NCI-H128 (cell line): ENCODE measurements around the gene KXD1.
A peak's percentile ranks its signal among the peaks of the same experiment; 100 is the strongest.
"Not testable (repeated sequence)": the region's sequence is repeated elsewhere in the genome, so short reads cannot be mapped to it uniquely, and the experiment has no call there.

ENCODE experiments used
- DNase-seq: peaks from one replicate; lab custom pipeline; 2025; ENCODE audit not compliant: unreplicated experiment; lab: John Stamatoyannopoulos, UW

KXD1 gene, protein sequence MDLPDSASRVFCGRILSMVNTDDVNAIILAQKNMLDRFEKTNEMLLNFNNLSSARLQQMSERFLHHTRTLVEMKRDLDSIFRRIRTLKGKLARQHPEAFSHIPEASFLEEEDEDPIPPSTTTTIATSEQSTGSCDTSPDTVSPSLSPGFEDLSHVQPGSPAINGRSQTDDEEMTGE

DNA sequence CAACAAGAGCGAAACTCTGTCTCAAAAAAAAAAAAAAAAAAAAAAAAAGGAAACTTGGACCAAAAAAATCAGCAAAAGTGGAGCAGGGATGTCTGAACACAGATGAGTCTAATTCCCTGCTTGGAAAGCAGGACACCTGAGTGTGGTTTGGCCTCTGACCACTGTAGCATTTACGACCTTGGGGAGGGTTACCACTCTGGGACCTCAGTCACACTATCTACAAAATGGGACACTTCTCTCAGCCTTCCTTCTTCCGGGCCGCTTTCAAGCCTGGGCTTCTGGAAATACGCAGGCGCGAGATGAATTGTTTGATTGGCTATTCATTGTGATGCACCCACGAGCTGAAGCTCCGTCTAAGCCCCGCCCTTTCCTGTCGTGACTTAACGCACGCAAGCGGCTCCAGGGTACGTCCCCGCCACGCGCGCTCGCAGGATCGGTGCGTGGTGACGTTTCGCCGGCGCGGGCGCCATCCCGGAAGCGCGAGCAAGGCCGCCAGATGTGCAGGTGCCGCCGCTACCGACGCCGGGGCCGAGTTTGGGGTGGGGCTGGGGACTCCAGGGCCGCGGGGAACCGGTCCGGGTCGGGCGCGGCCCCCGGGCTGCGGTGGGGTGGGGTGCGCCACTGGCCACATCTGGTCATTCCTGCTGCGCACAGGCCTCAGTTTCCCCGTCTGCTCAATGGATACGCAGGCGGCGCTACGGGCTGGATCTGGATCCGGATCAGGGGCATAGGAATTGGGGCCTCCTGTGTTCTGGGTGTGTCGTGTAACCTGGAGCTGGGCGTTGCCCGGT lies at the start of gene KXD1:
Gene KXD1, plus strand, starts transcription at position 460 of the 791 bp plus-strand sequence. CDS start 4,187 bp downstream, outside the sequence.
- DNase-seq: peak; percentile 96

DNA sequence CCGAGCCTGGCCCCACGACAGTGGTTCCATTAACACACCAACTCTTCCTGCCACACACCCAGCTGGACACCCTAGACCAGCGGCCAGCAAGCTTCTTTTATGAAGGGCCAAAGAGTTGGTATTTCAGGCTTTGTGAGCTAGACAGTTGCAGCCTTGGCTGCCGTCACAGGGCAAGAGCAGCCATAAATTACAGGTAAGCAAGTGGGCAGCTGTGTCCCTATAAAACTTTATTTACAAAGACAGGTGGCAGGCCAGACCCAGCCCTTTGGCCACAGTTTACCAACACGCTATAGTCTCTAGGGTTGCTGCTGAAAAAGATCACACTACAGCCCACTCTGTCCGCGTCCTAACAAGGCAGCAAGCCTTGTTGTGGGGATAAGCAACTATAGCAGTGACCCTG lies 49.1 kb upstream of the KXD1 start:
- DNase-seq: no peak

DNA sequence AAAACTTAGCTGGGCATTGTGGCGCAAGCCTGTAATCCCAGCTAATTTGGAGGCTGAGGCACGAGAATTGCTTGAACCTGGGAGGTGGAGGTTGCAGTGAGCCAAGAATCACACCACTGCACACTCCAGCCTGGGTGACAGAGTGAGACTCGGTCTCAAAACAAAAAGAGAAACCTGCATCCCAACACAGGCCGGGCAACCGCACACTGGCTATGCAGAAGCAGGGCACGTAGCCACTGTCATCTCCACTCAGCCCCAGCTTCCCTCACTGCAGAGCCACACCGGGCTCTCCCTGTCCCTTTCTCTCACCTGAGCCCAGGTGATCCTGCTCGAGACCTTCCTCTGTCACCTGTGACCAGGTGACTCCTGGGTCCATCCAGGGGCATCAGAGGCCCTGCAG lies 47.5 kb upstream of the KXD1 start:
- no peak for DNase-seq

DNA sequence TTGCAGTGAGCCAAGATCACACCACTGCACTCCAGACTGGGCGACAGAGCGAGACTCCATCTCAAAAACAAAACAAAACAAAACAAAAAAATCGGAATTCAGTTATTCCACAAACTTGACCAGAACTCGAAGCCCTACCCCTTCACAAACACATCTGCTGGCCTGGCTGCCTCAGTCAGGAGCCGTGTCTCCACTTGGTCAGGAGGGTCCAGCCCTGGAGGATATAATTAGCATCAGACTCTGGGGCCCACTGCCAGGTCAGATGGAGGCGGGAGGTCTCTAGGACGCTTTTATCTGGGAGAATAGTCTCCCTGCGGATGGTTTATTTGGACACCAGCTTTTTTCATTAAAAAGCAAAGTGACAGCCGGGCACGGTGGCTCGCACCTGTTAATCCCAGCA lies 43.8 kb upstream of the KXD1 start:
- DNase-seq: no peak

DNA sequence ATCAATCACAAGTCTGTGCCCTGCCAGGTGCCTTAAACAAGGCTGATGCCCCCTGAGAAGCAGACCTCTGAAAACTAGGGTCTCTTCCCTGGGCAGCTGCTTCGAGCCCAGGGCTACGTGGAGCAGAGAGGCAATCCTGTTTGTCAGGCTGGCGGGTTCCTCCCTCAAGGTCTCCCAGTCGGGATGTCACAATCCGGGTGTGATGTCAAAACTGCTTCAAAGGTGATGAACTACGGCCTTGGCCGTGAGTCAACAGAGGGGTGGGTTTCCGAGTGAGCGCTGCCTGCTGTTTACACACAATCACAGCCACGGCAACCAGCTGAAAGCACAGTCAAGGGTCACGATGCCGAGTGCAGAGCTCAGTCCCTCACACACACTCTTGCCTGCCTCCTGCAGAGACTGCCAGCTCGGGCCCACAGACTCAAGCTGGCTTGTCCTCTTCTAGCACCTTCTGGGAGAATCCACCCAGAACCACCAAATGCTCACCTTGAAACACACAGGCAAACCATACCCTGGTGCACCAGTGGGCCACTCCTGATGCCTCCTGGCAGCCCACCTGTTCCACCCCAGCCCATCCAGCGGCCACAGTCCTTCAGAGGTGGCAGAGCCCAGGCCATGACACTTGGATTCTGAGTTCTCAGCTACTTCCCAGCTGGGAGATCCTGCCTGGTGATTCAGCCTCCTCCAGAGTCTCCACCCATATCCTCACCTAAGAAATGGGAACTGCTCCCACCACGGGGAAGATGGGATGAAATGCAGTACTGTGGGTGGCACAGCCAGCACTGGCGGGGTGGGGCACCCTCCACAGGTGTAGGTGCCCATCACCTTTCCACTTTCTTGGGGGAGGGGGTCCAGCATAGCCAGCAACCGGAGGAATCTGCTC lies 42.6 kb upstream of the KXD1 start:
- peak; percentile 13 for DNase-seq

DNA sequence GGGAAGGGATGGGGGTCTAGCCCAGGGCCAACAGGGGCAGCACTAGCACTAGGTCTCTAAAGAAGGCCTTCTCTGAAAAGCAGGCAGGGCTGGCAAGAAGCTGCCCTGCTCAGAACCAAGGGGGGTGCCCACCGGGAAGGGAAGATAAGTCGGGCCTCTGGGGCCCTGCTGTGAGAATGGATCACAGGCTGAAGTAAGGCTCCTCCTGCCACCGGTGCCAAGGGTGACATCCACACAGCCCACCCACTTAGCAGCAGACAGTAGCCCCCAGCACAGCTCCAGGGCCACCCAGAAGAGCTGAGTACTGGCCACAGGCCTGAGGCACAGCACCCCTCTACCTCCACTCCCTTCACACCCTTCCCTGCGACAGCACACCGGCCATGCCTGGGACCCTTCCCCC lies 41.7 kb upstream of the KXD1 start:
- DNase-seq: no peak

DNA sequence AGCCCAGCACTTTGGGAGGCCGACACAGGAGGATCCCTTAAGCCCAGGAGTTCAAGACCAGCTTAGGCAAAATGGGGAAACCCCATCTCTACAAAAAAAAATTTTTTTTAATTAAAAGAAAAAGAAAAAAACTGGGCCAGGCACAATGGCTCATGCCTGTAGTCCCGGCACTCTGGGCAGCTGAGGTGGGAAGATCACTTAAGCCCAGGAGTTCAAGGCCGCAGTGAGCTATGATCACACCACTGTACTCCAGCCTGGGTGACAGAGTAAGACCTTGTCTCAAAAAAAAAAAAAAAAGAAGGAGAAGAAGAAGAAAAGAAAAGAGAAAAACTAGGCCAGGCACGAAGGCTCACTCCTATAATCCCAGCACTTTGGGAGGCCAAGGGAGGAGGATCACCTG lies 40.1 kb upstream of the KXD1 start:
- no peak for DNase-seq

DNA sequence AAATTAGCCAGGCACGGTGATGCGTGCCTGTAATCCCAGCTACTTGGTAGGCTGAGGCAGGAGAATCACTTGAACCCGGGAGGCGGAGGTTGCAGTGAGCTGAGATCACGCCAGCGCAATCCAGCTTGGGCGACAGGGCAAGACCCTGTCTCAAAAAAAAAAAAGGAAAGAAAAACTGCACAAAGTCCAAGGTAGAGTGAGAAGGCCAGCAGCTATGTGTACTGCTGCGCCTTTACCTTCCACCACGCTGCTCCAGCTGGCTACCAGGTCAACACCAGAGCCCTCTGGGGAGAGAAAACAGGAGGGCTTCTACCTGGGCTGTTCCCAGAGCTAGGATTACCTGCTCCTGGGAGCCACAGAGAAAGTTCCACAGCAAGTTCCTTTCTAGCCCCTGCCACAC lies 39.0 kb upstream of the KXD1 start:
- DNase-seq: no peak

DNA sequence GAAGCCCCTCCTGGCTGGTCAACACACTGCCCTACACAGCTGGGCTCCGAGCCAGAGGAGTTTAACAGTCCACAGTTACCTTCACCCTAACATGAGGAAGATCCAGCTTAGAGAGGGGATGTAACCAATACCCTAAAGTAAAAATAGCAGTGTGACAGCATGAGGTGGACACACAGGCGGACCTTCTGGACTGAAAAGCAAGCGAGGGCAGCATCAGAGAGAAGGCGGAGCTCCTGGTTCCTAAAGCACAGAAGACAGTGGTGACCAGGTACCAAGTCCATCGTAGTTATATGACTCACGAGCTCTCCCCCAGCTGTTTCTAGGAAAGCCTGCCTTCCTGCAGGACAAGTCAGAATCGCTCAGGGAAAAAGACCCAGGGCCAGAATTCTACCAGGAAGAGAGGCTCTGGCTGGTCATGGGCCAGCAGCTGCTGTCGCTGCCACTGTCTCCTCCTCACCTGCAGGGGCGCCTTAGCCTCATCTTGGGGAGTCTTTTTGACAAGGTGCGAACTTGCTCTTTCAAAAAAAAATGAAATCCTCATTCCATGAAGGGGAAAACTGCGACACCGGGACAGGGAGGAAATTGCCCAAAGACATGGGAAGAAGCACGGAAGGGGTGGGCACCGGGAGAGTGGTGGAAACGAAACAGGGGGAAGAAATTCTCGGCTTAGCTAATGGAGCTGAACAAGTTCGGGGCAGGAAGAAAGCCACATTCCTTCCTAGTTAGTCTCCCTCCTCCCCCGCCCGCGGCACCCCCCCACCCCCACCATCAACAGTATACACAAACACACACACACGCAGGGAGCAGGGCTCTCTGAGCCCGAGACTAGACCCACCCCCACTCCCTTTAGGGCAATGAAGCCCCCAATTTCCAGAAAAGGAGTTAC lies 37.5 kb upstream of the KXD1 start:
- DNase-seq: peak; percentile 7

DNA sequence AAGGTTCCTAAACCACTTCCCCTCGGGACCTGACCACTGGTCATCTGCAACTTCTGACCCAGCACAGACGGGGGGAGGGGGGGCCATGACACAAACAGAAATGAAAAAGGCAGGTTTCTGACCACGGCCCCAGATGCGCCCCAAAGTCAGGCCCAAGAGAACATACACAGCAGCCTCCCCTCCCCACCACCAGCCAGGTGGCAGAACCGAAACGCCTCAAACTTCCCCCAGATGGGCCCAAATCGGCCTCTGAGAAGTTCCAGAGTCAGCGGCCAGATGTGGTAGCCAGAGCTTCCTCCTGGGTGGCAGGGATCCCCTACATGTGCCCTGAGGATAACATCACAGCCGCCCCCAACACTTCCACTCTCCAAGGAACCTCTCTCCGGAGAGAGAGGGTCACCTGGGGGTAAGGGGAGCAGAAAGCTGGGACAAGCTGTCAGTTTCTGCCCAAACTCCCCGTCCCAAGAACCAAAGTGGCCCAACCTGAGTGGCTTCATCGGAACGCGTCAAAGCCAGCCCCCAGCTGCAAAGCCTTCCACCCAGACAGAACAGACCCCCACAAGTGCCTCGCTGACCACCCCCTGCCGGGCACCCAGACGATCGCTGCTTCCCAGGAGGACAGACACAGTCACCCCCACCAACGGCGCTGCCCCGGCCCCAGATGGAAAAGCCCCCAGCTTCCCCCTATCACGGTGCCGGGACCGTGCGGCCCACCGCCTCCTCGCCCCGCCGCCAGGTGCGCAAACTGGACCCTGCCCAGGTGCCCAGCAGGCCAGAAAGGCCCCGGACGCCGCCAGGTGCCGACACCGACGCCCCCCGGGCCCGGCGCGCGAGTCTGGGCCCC lies 36.6 kb upstream of the KXD1 start:
- no peak for DNase-seq

DNA sequence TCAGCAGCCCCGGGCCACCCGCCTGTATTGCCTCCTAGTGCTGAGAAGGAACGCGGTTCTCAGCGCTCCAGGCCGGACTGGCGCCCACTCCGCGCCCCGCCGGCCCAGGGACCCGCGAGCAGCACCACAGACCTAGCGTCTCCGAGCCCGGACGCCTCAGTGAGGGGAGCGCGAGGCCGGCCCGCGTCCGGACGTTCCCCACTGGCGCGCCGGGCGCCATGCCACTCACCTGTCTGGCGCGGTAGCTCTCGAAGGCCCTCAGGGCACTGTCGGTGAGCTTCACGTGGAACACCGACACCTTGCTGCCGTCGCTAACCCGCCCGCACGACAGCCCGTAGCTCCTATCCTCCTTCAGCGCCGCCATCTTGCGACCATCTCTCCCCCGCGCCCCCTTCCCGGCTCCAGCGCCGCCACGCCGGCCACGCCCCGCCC lies 36.0 kb upstream of the KXD1 start, which contains the start of gene ELL:
Gene ELL, minus strand, starts transcription at position 379 of the 432 bp plus-strand sequence. Its CDS starts 15 bp downstream, at position 364.
- no peak for DNase-seq

DNA sequence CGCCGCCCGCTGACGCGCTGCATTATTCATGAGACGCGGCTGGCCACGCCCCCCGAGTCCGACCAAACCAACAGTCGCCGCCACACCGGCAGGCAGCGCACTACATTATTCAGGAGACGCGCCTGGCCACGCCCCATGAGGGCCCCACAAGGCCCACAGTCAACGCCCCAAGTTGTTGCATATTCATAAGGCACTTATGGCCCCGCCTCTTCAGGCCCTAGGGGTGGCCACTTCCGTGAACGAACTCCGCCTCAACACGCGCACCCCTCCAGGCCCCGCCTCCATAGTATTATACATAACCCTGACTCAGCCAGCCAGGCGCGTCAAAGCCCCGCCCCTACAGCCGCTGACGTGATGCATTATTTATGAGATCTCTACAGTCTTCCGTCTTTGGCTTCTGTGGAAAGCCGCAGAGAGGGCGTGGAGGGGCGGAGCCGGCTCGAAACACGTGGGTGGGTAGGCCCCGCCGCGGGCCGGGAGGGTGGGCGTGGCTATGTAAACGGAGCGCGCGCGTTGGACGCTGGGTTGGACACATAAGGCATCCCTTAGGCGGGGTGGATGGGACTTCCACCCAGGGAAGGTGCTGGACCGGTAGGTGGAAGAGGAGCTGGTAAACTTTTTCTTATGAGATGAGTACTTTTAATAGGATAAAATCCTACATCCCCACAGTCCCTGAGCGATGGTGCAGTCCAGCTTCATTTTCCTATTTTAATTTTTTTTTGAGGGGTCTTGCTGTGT lies 35.4 kb upstream of the KXD1 start:
- DNase-seq: peak; percentile 99

DNA sequence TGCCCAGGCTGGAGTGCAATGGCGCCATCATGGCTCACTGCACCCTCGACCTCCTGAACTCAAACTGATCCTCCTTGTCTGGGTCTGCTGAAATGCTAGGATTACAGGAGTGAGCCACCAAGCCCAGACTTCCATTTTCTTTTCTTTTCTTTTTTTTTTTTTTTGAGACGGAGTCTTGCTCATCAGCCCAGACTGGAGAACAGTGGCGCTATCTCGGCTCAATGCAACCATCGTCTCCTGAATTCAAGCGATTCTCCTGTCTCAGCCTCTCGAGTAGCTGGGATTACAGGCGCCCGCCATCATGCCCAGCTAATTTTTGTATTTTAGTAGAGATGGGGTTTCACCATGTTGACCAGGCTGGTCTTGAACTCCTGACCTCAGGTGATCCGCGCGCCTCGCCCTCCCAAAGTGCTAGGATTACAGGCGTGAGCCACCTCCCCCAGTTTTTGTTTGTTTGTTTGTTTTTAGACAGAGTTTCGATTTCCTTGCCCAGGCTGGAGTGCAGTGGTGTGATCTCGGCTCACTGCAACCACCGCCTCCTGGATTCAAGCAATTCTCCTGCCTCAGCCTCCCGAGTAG lies 34.7 kb upstream of the KXD1 start:
- DNase-seq: not testable (repeated sequence)

DNA sequence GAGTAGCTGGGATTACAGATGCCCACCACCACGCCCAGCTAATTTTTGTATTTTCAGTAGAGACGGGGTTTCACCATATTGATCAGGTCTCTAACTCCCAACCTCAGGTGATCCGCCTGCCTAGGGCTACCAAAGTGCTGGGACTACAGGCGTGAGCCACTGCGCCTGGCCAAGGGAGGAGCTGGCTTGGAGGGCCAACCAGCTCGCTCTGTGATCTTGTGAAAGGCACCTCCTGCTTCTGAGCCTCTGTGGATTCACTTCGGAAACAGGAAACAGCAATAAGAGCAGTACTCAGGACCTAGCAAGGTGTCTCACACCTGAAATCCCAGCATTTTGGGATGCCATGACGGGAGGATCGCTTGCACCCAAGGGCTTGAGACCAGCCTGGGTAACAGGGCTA lies 33.8 kb upstream of the KXD1 start:
- no peak for DNase-seq

DNA sequence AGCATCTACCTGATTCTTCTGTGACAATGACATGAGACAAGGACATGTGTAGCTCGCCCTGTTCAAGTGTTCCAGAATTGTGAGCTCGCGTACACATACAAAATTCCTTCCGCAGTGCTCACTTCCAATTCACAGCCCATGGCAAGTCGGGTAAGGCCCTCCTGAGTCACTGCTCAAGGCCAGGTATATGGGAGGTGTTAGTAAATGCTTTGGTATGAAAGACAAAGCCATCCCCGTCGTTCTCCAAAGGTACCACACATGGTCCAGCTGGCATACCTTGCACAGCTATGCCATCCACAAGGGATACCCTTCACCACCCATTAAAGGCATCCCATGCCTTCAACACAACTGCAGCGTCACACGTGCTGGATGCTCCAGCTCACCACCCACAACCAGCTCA lies 31.4 kb upstream of the KXD1 start:
- DNase-seq: no peak

DNA sequence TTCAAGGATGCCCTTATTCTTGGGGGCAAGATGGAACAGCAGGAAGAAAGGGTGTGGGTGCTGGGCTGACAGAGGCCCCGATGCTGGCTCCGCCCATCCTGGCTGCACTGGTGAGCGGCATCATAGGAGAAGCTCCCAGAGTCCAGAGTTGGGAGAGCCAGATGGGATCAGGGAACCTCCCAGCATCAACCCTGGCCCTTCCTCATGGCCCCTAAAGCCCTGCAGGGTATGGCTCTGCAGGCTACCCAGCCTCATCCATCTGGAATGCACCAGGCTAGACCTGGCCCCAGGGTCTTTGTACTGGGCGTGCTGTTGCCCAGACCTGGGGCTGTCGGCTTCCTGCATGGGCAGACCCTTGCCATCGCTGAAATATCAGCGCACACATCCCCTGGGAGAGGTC lies 27.9 kb upstream of the KXD1 start:
- DNase-seq: no peak

DNA sequence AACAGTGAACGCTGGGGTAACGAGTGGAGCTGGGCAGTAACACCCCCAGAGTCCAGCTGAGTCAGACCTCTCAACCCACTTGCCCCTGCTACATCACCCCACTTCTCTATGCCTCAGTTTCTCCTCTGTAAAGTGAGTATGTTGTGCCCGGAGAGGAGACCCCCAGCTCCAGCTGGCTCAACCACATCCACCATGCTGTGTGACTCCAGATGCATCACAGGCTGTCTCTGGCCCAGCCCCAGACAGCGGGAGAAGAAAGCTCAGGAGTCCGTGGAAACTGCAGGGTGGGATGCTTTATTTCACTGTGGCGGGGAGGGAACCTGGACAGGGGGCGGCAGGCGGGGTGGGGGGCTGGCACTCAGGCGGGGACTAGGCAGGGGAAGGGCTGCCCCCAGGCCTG lies 26.2 kb upstream of the KXD1 start:
- no peak for DNase-seq

DNA sequence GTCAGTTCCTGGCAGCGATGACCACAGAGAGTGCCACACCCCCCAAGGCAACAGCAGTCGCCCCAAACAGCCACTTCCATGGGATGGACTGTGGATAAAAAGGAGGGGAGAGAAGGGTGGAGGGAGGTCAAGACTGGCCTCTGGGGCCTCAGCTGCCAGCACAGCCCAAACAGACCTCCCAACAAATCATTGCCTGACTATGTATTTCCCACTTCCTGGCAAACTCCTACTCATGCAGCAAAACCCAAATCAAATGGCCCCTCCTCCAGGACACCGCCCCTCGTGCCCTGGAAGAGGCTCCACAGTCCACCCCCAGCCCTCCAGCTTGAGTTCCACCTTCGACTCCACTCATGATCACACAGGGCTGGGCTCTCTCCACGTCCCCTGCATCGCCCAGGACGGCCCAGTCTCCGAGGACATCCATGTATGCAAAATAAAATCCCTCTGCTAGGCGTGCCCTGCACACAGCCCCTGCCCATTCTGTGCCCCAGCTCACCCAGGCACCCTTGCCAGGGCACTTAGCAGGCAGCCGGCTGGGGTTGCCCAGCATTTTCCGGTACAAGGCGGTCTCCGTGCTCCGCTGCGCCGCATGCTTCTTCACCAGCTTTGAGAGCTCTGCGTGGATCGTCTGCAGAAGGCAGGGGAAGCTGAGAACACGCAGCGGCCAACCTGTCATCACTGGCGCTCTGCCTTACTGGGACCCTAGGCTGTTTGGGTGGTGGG lies 25.3 kb upstream of the KXD1 start:
- no peak for DNase-seq
